GM08714 (cell line): ENCODE measurements around the gene MAGI1.

Source experiments
- H3K4me3 ChIP-seq: fragments of 200-500 bp; sonication (Bioruptor generic); 2 replicates; pipeline ENCODE4 v1.5.1; 2014; ENCODE audit warnings: mild to moderate bottlenecking, low read length, inconsistent platforms
- ZNF274 ChIP-seq: IDR thresholded peaks from 2 replicates; pipeline ENCODE4 v1.6.1; 2012; ENCODE audit warnings: mild to moderate bottlenecking, low read depth, low read length

The MAGI1 gene

DNA sequence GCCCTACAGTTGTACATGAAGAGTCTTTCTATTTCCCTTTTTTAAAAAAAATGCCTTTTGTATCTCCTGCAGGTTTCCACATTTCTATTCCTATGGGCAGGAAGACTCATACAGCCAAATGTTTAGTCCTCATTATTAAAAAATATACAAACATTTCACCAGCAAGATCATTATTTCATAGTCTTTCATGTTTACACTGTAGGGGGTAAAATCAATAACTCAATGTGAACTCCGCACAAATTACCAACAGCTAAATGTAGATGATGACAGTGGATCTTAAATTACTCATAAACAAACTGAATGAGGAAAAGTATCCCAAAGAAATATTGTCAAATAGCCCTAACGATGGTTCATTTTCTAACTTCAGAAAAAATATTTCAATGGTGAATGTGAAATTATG is 99.5 kb downstream of the MAGI1 start:
- TF ChIP-seq ZNF274: no peak
- H3K4me3 ChIP-seq: no peak overlapping the region

DNA sequence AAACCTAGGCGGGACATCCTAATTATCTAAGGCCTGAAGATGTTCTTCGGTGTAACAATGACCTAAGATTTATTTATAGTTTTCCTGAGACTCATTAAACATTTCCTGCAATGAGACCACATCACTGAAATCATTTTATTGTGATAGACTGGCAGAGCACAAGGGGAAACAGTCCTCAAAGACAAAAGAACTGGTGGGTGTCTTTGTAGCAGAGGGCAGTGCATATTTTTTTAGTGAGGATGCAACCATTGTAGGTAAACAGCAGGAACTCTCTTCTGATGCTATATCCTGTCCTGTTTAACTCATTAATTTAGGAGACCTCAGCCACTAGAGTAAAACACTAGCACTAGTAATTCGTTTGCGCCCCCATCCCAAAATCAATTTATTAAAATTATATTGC is 100.0 kb downstream of the MAGI1 start:
- TF ChIP-seq ZNF274: no peak
- H3K4me3 ChIP-seq: no peak overlapping the region

DNA sequence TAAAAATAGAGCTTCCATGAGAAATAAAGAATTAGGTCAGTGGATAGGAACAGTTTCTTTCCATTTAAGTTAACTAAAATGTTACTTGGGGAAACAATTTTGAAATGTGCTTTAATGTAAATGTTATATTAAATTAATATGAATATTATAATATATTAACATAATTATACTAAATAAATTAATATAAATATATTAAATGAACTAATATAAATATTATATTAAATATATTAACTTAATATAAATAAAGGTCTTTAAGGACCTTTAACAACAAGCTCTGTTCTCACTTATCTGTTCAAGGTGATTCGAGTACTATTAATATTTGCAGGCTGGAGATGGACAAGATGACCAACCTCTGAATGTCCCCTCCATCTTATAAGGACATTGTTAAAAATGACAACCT is 100.6 kb downstream of the MAGI1 start:
- no peak overlapping the region for H3K4me3 ChIP-seq
- TF ChIP-seq ZNF274: no peak

DNA sequence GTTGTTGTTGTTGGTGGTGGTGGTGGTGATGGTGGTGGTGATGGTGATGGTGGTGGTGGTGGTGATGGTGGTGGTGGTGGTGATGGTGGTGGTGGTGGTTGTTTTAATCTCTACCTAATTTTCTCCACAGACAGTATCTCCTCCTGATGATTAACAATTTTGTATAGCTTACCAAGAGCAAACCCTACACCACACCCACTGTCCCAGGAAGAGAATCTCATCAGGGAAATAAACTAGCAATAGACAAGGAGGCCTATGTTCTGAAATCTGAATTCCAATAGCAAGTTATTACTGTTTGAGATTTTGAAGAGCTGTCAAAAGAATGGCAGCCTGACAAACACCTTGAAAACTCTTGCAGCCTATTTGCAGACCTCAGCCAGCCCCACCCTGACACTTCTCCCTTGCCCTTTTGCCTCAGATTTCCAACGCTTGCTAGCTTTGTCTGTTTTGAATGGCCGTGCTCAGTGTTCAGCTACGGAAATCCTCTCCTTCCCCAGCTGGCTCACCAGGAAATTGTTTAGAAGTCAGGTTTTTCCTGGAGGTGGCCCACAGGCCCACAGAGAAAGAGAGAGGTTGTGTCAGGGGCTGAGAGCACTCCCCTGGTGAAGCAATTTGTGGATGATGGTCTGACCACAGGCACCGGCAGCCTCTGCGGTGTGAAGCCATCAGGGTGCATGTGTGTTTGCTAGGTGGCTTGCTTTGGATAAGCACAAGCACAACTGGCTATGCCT is 101.6 kb downstream of the MAGI1 start:
- no peak for TF ChIP-seq ZNF274
- no peak overlapping the region for H3K4me3 ChIP-seq

DNA sequence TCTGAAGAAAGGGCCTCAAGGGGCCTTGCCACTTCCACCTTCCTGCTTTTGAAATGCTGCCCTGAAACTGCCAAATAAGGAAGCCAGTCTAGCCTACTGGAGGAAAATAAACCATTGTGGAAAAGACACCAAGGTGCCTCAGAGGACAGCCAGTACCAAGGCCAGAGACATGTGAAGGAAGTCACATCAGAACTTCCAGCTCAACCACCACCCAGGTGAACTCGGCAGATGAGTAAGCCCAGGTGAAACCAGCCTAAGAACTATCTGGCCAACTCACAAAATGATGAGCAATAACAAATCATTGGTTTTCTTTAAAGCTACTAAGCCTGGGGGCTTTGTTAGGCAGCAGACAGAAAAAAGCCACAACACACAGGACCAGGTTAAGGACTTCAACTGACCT is 103.0 kb downstream of the MAGI1 start:
- TF ChIP-seq ZNF274: no peak
- no peak overlapping the region for H3K4me3 ChIP-seq

DNA sequence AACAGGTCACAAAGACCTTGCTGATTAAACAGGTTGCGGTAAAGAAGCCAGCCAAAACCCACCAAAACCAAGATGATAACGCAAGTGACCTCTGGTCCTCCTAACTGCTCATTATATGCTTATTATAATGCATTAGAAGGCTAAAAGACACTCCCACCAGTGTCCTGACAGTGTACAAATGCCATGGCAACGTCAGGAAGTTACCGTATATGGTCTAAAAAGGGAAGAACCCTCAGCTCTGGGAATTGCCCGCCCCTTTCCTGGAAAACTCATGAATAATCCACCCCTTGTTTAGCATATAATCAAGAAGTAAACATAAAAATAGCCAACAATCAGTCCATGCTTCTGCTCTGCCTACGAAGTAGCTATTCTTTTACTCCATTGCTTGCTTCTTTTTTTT is 108.1 kb downstream of the MAGI1 start:
- TF ChIP-seq ZNF274: no peak
- H3K4me3 ChIP-seq: no peak overlapping the region

DNA sequence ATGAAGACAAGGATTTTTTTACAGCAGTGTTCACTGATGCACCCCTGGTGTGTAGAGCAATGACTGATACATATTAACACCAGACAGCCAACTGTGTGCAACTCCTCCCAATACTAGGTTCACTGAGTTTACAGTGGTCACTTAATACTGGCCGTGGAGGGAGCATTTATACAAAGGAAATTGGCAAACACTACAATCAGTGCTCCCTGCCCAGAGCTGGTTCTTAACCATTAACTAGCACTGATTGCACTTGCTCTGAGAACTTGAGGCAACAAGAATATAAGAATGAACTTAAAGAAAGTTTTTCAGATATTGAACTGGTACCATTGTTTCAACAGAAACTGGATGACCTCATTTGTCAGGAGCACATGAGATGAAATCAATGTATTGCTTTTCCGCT is 110.6 kb downstream of the MAGI1 start:
- H3K4me3 ChIP-seq: no peak overlapping the region
- no peak for TF ChIP-seq ZNF274

DNA sequence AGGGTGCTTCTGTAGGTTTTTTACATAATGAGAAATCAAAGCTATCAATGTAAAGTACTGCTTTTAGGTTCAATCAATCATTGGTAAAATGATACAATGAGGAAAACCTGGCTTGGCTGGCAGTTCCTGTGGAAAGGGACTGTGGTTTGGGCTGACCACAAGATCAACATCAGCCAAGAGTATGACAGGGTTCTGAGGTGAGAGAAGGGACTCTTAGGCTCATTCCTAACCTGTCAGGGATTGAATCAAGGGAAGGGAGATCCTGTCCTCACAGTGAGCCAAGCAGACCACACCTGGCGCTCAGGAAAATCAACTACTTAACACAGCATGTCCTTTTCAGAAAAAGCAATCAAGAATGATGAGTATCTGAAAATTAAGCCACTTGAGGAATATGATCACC is 111.1 kb downstream of the MAGI1 start:
- H3K4me3 ChIP-seq: no peak overlapping the region
- TF ChIP-seq ZNF274: no peak

DNA sequence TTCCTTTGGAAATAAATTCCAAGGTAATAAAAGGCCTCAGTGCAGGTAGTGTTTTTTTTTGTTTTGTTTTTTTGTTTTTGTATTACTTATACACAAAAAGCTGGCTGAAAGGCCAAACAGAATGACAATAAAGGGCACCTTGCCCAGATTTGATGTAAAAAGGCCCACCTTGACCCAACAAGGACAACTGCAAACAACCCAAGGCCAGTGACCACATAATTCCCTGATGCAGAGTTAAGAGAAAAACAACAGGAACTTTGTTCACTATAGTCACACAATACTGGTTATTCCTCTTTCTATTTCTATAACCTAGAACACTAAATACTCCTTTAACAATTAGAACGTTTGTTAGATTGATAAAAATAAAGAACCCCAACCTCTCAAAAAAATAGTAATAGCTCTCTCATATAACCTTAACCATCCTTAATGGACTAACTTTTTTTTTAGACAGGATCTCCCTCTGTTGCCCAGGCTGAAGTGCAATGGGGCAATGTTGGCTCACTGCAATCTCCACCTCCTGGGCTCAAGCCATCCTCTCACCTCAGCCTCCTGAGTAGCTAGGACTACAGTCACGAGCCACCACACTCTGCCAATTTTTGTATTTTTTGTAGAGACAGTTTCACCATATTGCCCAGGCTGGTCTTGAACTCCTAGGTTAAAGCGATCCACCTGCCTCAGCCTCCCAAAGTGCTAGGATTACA is 113.3 kb downstream of the MAGI1 start:
- H3K4me3 ChIP-seq: no peak overlapping the region

DNA sequence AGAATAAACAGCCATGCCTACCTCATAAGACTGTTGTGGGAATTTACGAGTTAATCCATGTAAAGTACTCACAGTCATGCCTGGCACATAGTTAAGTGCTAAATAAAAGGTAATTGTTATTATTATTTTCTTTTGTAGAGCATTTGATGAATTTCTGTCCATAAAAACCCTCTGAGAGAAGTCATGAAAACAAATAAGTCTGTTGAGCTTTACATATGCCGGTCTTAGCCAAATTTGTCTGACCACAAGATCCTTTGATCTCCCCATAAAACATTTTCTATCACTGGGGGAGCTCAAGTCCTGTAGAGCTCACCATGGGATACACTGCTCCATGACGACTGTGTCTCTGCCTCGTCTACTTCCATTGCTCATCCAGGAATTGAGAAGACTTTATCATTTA is 114.0 kb downstream of the MAGI1 start:
- TF ChIP-seq ZNF274: no peak
- no peak overlapping the region for H3K4me3 ChIP-seq

More for the DNA sequence above, 113.3 kb downstream of the MAGI1 start:
- no peak for TF ChIP-seq ZNF274

DNA sequence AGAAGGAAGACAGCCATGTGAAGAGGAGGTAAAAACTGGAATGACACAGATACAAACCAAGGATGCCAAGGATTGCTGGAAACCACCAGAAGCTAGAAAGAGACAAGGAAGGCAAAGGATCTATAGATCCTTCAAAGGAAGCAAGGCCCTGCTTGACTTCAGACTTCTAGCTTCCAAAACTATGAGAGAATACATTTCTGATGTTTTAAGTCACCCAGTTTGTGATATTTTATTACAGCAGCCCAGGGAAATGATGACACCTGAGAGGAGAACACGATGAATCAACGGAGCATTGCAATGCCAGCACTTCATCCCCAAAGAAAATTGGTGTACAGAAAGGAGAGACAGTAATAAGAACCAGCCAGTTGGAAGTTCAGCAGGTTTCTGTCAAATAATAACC is 116.3 kb downstream of the MAGI1 start:
- TF ChIP-seq ZNF274: no peak

DNA sequence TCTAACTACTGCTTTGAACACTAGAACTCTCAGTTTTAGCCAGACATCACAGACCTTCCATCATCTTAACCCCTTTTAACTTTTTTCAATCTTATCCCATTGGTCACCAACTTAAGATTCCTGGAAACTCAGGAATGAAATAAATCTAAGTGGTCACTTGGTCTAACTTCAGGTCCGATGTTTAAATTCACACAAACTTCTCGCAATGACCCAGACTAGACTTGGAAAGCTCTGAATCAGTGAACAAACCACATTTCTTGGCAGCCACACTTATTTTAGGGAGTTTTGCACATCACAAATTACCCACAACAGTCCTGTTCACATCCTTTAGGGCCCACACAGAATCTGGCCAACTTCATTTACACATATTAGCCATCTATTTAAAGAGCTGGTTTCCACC is 118.9 kb downstream of the MAGI1 start:
- no peak overlapping the region for H3K4me3 ChIP-seq
- no peak for TF ChIP-seq ZNF274

More for the DNA sequence above, 116.3 kb downstream of the MAGI1 start:
- no peak overlapping the region for H3K4me3 ChIP-seq

DNA sequence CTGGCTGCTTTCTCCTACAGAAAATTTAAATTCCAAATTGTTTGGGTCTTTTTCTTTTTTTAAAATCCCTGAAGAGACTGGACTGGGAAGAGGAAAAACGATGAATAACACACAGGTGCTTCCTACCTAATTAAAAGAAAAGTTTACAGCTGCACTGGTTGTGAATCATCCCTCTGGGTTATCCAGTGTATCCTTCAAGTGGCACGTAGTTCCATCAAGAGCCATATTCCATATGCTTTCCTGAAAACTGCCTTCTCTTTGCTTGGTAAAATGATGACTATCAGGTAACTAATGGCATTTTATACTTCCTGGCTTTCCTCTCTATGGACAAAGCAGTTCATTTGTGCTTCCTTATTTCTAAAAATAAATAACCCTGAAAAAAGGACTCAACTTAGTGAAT is 123.2 kb downstream of the MAGI1 start:
- no peak for TF ChIP-seq ZNF274
- H3K4me3 ChIP-seq: no peak overlapping the region

DNA sequence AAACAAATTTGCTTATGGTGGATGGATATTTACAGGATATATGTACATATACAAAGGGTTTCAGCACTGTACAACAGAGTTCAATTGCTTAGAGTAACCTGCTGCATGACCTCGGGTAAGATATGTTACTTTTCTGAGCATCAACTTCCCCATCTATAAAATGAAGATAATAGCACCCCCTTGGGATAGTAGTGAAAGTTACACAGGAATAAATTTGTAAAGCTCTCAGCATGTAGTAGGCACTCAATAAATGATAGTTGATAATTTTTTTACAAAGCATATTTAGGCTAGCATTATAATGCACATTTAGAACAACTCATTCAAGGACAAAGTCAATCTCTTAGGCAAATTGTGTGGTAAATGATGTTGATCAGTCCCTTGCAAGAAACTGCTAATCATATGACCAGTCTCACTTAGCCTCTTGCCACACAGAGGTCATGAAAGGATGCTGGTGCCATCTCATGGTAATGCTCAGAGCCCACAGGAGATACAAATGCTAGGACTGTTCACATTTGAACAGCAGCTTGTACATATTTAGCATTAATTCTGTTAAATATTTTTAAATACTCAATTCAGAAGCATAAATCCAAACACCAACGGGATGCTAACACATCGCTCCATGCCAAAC is 123.9 kb downstream of the MAGI1 start:
- TF ChIP-seq ZNF274: no peak
- no peak overlapping the region for H3K4me3 ChIP-seq

DNA sequence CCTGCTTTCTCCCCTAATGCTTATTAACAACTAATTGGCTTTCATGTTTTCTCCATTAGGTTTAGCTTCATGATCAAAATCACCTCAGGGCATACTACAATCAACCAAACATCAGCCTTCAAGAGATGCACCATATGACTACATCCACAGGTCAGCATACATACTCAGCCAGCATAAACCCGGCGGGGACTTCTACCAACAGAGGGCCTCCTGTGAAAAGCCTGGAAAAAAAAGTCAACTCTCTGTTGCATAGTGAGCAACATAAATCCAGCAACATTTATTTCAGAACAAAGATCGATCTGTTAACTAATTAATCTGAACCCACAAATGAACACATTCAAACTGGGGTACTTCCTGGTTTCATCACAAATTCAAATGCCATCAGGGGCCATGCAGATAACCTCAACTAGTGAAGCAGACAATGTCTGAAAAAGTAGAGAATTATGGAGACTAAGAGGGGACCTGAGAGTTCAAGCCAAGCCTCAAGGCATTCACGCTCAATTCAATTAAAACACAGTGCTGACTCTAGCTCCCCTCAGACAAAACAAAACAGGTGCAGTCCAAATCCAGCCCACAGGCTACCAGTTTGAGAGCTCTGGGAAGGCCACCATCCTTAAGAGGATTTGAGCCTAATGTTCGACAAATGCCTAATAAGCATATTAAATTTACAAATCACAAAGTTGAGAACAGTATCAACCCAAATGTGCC is 124.5 kb downstream of the MAGI1 start:
- no peak overlapping the region for H3K4me3 ChIP-seq
- no peak for TF ChIP-seq ZNF274

DNA sequence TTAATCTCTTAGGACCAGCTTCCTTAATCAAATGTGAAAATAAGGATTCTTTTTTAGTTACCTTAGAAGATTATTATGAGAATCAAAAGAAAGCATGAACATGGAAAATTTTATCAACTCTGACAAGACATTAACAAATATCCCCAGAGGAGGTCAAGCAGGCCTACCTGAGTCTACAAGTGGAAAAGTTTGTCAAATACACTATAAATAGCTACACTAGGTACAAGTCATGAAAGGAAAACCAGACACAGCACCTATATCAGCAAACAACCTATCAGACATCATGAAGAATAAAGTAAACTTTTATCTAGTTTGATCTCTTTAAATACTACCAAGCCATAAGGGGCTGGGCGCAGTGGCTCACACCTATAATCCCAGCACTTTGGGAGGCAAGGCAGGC is 126.1 kb downstream of the MAGI1 start:
- TF ChIP-seq ZNF274: no peak
- H3K4me3 ChIP-seq: no peak overlapping the region
